PC-9 (cell line): Measurements from ENCODE around the gene KDM3B.

Experiments
- CTCF ChIP-seq: fragments of 200-600 bp; sonication (generic); conservative IDR thresholded peaks from 2 replicates; pipeline ENCODE4 v1.6.1; 2017; ENCODE audit warnings: mixed run types, antibody characterized with exemption, mild to moderate bottlenecking, moderate library complexity
- EZH2 ChIP-seq: fragments of 200-600 bp; sonication (generic); IDR thresholded peaks from 2 replicates; pipeline ENCODE4 v1.8.0; 2017; ENCODE audit warnings: antibody characterized with exemption, low read depth

GRCh38 chr5:138418444-138418843, 66.0 kb downstream of the KDM3B start:
- TF ChIP-seq CTCF (no peak), EZH2 (no peak)
